ENCODE data around the gene ATP7A. TPM values are rescaled to one million over a fixed set of nuclear protein-coding genes. Genes with fewer than 3 reads are reported as not detected.

Gene ATP7A
- total RNA-seq, 3 donors from 2014 or later (not counting 1 experiment from before 2014, with no cell fraction given), result 18.8 to 24.3 (median 21.5) TPM

GRCh38 chrX:77922787-77923186 lies 12.3 kb downstream of the ATP7A start:
- no peak overlapping the region for H3K27ac Mint-ChIP-seq
- peaks cover 8% of the 10 kb centered on the region for H3K4me1 ChIP-seq (ENCODE audit: control insufficient read depth, insufficient read depth, low read length)

DNA sequence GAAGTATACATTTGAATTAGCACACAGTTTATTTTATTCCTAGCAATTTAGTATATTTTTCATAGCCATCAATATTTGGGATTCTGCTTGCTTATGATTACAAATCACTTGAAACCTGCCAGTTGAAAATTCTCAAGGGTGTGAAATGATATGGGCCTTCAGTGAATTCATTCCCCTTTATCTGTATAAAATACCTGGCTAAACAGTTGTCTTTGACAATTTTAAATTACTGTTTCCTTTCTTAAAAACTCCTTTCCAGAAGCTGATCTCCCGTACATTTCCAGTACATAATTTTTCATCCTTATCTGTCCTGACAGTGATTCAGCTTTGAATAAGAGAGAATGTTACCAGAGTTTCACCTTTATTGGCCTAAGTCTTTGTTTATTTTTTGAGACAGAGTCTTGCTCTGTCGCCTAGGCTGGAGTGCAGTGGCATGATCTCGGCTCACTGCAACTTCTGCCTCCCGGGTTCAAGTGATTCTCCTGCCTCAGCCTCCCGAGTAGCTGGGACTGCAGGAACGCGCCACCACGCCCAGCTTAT lies 13.9 kb downstream of the ATP7A start:
- H3K36me3 Mint-ChIP-seq, result no peaks in the 10 kb centered on the region
- H3K9me3 Mint-ChIP-seq, result no peaks in the 10 kb centered on the region
- no peaks in the 10 kb centered on the region for H3K27me3 Mint-ChIP-seq (ENCODE audit: low read depth in 2 of 2)
- no peak for TF ChIP-seq CTCF (IDR thresholded peaks at IDR 0.05)
- Histone ChIP-seq H3K4me3 (ENCODE audit: low read length) (no peak overlapping the region), H3K27ac (ENCODE audit: low read length) (no peak overlapping the region), H3K4me1 (ENCODE audit: control insufficient read depth, insufficient read depth, low read length) (peaks cover 3% of the 10 kb centered on the region), H3K9me3 (ENCODE audit: control insufficient read depth, insufficient read depth, low read length) (no peaks in the 10 kb centered on the region), H3K36me3 (ENCODE audit: control insufficient read depth, insufficient read depth, low read length) (no peaks in the 10 kb centered on the region), H3K27me3 (ENCODE audit: control insufficient read depth, insufficient read depth, low read length) (no peaks in the 10 kb centered on the region)
- H3K4me3 Mint-ChIP-seq, result no peak overlapping the region
- ATAC-seq, result no peak
- peaks cover 3 to 19% of the 10 kb centered on the region in 2 donors for H3K4me1 Mint-ChIP-seq
- intact Hi-C loops (cut with micrococcal nuclease), result no loop called here
- no peak overlapping the region for H3K27ac Mint-ChIP-seq
- no peak for DNase-seq
- 90% methylated on average over 3 of the region's 8 CpGs for WGBS (ENCODE audit: insufficient coverage)

More at GRCh38 chrX:77922787-77923186, 12.3 kb downstream of the ATP7A start:
- Mint-ChIP-seq H3K36me3 (no peaks in the 10 kb centered on the region), H3K9me3 (no peaks in the 10 kb centered on the region), H3K4me3 (no peak overlapping the region), H3K4me1 (peaks cover 8 to 25% of the 10 kb centered on the region in 2 donors), H3K27me3 (ENCODE audit: low read depth in 2 of 2) (no peaks in the 10 kb centered on the region)
- Histone ChIP-seq H3K9me3 (ENCODE audit: control insufficient read depth, insufficient read depth, low read length) (no peaks in the 10 kb centered on the region), H3K4me3 (ENCODE audit: low read length) (no peak overlapping the region), H3K36me3 (ENCODE audit: control insufficient read depth, insufficient read depth, low read length) (no peaks in the 10 kb centered on the region), H3K27me3 (ENCODE audit: control insufficient read depth, insufficient read depth, low read length) (no peaks in the 10 kb centered on the region), H3K27ac (ENCODE audit: low read length) (no peak overlapping the region)
- DNase-seq (no peak), ATAC-seq (no peak)
- TF ChIP-seq CTCF (IDR thresholded peaks at IDR 0.05), result no peak
- intact Hi-C loops (cut with micrococcal nuclease), result no loop called here

DNA sequence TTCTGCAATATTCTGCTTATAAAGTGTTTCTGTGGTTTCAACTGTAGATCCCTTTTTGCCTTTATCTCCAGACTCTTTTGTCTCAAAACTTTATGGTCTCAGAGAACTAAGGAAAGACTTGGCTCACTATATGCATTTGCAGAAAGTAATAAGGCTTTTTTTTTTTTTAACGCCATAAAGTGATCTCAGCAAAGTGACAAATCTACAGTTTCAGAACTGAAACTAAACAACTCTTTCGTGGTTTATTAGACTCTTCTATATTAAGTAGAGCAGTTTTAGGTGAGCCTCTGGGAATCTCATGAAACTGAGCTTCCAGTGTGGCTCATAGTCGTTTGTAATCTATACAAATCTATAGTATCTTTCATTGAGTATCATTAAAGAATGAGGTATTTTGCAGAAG lies 15.3 kb downstream of the ATP7A start:
- H3K27ac Mint-ChIP-seq, result peak overlapping the region in 1 of 2 donors; percentile 58
- peak in 2 of 3 donors; percentile 50 to 52 for ATAC-seq
- peaks cover 0 to 24% of the 10 kb centered on the region in 2 donors for H3K4me1 Mint-ChIP-seq
- H3K27me3 Mint-ChIP-seq (ENCODE audit: low read depth in 2 of 2), result no peaks in the 10 kb centered on the region
- Histone ChIP-seq H3K27ac (ENCODE audit: low read length) (no peak overlapping the region), H3K4me3 (ENCODE audit: low read length) (no peak overlapping the region), H3K9me3 (ENCODE audit: control insufficient read depth, insufficient read depth, low read length) (no peaks in the 10 kb centered on the region), H3K4me1 (ENCODE audit: control insufficient read depth, insufficient read depth, low read length) (no peaks in the 10 kb centered on the region), H3K27me3 (ENCODE audit: control insufficient read depth, insufficient read depth, low read length) (no peaks in the 10 kb centered on the region), H3K36me3 (ENCODE audit: control insufficient read depth, insufficient read depth, low read length) (no peaks in the 10 kb centered on the region)
- no peaks in the 10 kb centered on the region for H3K9me3 Mint-ChIP-seq
- WGBS (ENCODE audit: insufficient coverage), result no CpG with 5 or more reads among the region's 3 CpGs
- no peak for TF ChIP-seq CTCF (IDR thresholded peaks at IDR 0.05)
- H3K36me3 Mint-ChIP-seq, result no peaks in the 10 kb centered on the region
- intact Hi-C loops (cut with micrococcal nuclease), result no loop called here
- DNase-seq, result no peak
- peak overlapping the region; percentile 9 for H3K4me3 Mint-ChIP-seq

DNA sequence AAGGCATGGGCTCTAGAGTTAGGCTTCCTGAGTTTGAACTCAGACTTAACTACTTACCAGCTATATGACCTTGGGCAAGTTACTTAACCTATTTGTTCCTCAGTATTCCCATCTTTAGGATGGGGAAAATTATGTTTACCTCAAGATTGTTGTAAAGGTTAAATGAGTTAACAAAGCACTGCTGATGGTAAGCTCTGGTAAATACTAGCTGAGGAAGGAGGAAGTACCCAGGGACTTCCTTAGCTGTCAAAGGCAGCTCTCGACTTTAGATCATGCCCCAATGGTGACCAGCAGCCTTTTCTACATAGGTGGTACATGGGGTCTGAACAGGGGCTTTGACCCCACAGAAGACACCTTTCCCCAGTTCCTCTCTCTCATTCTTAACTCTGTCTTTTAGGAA lies 20.1 kb downstream of the ATP7A start:
- H3K4me3 Mint-ChIP-seq, result no peak overlapping the region
- no peak overlapping the region for H3K27ac Mint-ChIP-seq
- no peak overlapping the region for H3K4me3 ChIP-seq (ENCODE audit: low read length)
- no peaks in the 10 kb centered on the region for H3K27me3 ChIP-seq (ENCODE audit: control insufficient read depth, insufficient read depth, low read length)
- no peak for ATAC-seq
- H3K4me1 Mint-ChIP-seq, result peaks cover 3 to 14% of the 10 kb centered on the region in 2 donors
- no peak overlapping the region for H3K27ac ChIP-seq (ENCODE audit: low read length)
- H3K27me3 Mint-ChIP-seq (ENCODE audit: low read depth in 2 of 2), result no peaks in the 10 kb centered on the region
- no peaks in the 10 kb centered on the region for H3K9me3 ChIP-seq (ENCODE audit: control insufficient read depth, insufficient read depth, low read length)
- intact Hi-C loops (cut with micrococcal nuclease), result no loop called here
- WGBS (ENCODE audit: insufficient coverage), result 50% methylated on average over 1 of the region's 1 CpG
- H3K4me1 ChIP-seq (ENCODE audit: control insufficient read depth, insufficient read depth, low read length), result no peaks in the 10 kb centered on the region
- no peak for DNase-seq
- no peak for TF ChIP-seq CTCF (IDR thresholded peaks at IDR 0.05)
- H3K36me3 Mint-ChIP-seq, result no peaks in the 10 kb centered on the region
- no peaks in the 10 kb centered on the region for H3K9me3 Mint-ChIP-seq
- no peaks in the 10 kb centered on the region for H3K36me3 ChIP-seq (ENCODE audit: control insufficient read depth, insufficient read depth, low read length)

All from natural killer cell (primary cell).